Right ventricle myocardium superior (tissue), 1 donor: Measurements from ENCODE around the gene GRID1. TPM values are rescaled to one million over a fixed set of nuclear protein-coding genes. Genes with fewer than 3 reads are reported as not detected.

Experiments used
- ATAC-seq: fragments of 200-7000 bp; cut with Tn5 transposase; one replicate; pipeline ENCODE4 v1.9.1; 2020; ENCODE audit warnings: mild to moderate bottlenecking; ENCODE audit not compliant: poor library complexity
- DNase-seq: peaks from one replicate; pipeline ENCODE4 v3.0.0-alpha.2; 2020
- intact Hi-C: fragments of 100-400 bp; cut with DNase I; formaldehyde crosslinking; loops from one replicate; pipeline ENCODE4 v1.11.2; 2022
- total RNA-seq: library from RNA; stranded (reverse); fragmentation: NEBNext Ultra II Directional; extraction: Animal tissue kit (Norgen Biotek cat#: 25700); gene quantifications from one replicate; pipeline ENCODE4 v1.2.1, GENCODE V29; 2021
- donor health status: DM: no; HTN: yes; CAD: no; lungs with severe emphysema.

Gene GRID1
- total RNA-seq, 1 donor from 2014 or later: 1.1 TPM

DNA sequence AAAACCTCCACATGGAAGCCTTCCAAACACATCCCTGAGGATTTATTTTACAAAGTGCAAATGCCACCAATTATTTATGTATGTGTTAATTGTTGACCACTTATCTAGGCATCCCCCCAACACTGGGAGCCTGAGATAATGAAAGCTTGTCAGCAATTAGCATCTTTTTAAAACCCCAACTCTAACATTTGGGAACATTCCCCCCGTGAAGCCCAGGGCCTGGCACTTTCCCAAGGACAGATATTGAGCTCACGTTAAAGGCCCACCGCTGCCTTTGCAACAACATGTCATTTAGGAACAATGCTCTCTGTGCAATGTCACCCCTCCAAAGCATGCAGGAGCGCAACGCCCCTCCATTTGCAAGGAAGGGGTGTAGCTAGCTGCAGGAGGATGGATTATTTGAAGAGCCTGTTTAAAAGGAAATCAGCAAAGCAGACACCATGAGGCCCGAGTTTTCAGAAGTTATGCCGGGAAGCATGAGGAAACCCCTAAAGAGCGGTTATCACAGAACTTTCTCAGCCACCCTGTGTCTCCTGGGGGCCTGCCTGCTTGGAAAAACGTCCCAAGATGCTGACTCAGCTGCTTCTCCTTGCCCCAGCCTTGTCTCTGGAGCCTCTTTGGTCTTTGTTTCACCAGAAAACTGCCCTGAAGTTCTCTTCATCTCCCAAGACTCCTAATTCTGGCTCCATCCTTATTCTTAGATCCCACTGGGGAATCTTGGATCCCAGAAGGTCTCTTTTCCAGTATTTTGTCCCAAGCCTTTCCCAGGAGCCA is 444.1 kb downstream of the GRID1 start:
- ATAC-seq (no peak), DNase-seq (no peak)
- intact Hi-C loops: no loop called here

DNA sequence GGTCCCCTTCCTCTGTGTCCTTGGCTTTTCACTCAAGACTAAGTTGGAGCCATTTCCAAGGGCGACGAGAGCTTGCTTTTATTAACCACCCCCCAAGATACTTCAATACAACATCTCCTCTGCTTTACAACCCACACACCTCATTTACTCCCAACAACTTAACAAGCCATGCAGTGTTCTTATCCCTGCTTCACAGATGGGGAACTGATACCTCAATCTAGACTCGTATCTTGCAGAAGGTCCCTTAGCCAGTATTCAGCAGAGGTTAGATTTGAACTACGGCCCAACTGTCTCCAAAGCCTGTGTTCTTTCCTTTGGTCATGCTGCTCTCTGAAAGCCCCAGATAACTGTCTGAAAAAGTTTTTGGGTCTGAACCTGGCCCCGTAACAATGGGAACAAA is 444.8 kb downstream of the GRID1 start:
- ATAC-seq (no peak), DNase-seq (no peak)
- intact Hi-C loops: no loop called here

DNA sequence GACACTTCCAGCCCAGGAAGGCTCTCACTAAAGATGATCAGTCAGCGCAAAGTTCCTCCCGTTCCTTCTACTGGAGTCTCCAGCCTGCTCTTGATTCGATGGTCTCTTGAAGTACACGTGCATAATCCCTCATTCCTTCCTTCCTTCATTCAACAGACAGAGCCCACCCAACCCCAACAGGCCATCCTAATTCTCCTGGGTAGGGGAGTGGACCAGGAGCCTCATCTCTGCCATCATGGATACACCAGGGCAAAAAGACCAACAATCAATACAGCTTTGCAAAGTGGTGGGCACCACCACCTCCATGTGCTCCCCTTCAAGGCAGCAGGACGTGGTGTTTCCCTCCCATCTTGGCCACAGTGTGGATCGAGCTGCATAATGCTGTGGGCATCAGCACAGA is 446.3 kb downstream of the GRID1 start:
- DNase-seq (no peak), ATAC-seq (no peak)
- intact Hi-C loops: no loop called here

DNA sequence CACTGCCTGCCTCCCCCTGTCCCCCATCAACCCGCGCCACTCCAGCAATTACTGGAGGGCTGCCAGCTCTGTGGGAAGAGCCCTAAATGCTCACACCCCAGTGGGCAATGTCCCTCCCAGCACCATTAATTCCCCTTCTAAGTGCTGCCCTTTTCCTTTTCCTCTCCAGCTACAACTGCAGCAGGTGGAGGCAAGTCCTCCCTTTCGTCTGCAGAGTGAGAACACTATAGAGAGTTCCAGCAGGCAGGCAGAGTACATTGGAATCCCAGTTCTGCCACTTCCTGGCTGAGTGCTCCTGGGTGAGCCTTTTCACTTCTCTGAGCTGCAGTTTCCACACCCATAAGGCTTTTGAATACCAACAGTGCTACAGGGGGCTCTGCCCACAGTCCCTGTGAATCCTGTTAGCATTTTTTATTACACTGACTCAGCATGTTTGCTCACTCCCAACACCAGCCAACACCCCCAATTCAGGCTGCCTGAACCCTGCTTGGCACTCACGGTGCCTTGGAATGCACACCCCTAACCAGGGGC is 447.0 kb downstream of the GRID1 start:
- ATAC-seq (no peak), DNase-seq (no peak)
- intact Hi-C loops: no loop called here

DNA sequence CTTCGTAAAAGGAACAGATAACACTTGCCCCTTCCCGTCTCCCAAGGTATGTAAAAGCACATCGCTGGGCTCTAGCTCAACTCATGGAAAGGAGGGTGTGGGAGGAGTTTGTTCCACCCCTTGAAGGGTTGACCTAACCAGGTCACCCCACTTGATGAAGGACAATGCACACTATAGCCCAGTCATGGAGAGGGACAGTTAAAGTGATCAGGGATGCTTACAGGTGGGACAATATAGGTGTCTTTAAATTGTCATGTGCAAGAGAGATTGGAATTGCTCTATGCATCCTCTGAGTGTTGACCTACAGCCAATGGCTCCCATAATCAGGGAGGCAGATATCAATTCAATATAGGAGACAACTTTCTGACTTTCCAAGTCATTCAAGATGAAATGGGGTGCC is 448.2 kb downstream of the GRID1 start:
- DNase-seq (no peak), ATAC-seq (no peak)
- intact Hi-C loops: no loop called here

DNA sequence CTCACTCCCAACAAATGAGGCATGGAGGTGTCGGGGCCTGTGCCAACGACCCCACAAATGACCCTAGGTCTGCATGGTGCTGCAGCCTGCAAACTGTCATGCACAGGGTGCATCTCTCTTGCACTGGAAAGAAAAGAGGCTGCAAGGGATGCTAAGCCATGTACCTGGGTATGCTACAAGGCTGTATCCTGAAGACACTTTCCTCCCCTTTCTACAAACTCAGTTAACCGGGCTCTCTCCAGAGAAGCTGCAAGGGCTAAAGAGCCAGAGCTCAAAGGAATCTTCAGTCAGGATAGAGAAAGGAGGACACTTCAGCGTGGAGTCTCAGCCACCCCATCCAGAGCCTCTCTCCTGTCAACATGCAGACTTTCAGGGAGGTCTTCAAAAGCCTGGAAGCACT is 449.0 kb downstream of the GRID1 start:
- DNase-seq (no peak), ATAC-seq (no peak)
- intact Hi-C loops: no loop called here

DNA sequence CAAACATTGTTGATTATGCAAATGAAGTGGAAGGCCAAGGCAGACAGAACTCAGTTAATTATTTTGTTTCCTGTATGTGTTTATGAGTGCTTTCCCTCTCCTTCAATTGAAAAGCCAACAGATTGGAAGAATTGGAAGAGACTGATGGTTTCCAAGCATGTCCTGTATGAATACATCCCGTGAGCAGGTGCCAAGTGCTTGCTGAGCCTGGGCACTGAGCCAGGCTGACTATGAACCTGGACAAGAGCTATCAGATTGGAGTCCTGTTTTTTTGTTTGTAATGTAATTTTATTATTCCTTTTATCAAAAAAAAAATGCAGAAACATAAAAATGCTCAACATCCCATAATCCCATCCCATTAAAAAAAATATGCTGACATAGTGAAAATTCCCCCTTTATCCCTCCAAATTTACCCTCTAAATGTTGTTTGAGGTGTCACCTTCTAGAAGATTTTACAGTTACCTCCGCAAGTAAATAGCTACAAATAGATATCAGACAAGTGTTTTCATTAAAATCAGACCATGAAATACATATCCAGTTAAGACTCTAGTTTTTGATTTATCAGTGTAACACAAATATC is 449.5 kb downstream of the GRID1 start:
- no peak for ATAC-seq
- intact Hi-C loops: no loop called here

DNA sequence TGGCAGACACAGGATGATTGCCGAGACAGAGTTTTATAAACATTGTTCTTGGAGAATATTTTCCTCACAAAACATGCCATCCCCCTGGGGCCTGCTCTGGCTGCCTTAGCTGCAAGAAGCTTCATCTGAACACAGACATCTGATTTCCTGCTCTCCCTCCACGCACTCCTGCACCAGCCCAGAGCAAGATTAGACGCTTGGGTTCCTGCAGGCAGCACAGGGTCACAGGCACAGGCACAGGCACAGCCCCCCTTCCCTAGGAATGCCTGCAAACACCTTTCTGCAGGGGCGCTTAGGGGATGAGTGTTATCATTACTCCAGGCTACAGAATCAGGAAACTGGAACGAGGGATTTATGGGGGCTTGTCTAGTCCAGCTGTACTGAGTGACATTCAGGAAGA is 450.3 kb downstream of the GRID1 start:
- DNase-seq: no peak
- intact Hi-C loops: no loop called here
- no peak for ATAC-seq

More for the DNA sequence above, 449.5 kb downstream of the GRID1 start:
- DNase-seq: no peak

DNA sequence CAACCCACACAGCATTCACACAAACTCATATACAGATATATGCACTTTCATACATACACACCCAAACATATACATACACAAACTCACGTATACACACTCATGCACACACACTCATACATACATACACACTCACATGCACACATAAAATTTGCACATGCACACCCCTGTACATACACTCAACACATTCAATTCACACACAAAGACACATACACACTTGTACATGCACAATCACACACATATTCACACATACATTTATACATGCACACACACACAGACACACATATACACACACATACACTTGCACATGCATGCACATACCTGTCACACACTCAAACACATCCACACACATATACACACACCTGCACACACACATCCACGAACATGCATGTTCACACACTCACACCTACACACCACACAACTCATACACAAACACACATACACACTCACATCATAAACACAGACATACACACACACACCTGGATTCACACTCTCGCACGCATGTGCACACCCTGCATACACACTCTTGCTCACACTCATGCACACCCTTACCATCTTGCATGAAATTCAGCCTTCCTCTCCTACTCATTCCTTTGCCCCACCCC is 451.2 kb downstream of the GRID1 start:
- ATAC-seq (no peak), DNase-seq (no peak)
- intact Hi-C loops: no loop called here

DNA sequence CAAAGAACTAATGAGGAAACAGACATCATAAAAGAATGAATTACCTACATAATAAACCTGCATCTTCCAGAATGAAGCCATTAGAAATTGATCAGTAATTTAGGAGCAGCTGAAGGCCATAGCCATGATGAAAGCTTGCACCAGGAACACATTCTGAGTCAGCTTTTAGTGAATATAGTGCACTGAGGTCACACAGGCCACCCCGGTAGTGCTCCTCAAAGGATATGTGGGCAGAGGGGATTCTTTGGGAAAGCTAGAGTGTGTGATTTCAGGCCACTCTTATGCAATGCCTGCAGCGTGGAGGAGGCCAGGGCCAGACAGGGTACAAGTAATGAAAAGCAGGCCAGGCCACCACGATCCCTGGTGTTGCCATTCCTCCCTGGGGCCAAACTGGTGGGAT is 451.9 kb downstream of the GRID1 start:
- intact Hi-C loops: no loop called here
- ATAC-seq (no peak), DNase-seq (no peak)

DNA sequence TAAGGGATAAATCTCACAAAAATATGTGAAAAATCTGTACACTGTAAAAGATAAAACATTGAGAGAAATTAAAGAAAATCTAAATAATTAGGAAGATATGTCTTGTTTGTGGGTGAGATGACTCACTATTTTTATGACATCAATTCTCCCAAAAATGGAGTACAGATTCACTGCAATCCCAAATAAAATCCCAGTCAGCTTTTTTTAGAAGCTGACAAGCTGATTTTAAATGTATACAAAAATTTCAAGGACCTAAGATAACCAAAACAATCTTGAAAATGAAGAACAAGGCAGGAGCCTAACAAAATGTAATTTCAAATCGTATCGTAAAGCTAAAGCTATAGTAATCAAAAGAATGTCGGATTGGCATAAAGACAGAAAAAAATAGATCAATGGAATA is 458.1 kb downstream of the GRID1 start:
- intact Hi-C loops: no loop called here
- DNase-seq (no peak), ATAC-seq (no peak)

DNA sequence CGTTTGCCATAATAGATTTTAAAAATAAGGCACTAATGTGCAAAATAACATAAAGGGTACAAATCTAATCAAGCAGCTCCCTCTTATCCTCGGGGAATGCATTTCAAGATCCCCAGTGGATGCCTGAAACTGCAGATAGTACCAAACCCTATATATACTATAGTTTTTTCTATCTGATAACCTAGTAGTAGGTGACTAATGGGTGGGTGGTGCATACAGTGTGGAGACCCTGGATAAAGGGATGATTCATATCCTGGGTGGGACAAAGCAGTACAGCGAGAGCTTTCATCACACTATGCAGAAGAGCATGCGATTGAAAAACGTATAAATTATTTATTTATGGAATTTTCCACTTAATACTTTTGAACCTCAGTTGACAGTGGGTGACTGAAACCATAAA is 464.5 kb downstream of the GRID1 start:
- DNase-seq: no peak
- intact Hi-C loops: no loop called here
- no peak for ATAC-seq

DNA sequence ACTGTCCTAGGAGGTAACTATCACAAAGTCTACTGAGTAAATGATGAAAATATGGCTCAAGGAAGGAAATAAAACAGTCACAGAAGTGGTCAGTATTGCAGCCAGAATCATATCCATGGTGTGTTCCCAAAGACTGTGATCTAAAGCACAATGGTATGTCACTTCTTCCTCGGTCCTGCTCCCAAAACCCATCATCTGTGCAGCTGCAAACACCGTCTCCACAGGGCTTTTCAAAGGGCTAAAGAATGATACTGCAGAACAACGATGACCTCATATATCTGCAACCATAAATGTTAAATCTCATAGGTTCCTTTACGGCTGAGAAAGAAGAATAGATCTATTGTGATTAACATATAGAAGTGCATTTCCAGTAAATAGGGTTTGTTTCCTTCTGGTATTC is 465.0 kb downstream of the GRID1 start:
- intact Hi-C loops: no loop called here
- DNase-seq: no peak
- ATAC-seq: no peak

DNA sequence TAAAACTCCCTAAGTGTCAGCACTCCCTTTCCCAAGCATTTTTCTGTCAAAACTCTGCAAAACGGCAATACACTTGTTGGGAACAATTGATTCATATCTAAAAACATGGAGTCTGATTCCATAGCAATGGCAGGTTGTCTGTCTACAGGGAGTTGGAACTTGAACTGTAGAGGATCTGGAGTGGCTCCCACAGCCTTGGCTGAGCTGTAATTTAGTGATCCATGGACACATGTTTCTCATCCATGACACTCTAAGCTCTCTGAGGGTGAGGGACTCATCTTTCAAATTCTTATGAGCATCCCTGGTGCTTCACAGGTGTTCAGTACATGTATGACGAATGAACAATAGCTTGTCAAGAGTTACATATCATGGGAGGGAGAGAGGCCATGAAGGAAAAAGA is 466.1 kb downstream of the GRID1 start:
- ATAC-seq (no peak), DNase-seq (no peak)
- intact Hi-C loops: no loop called here

DNA sequence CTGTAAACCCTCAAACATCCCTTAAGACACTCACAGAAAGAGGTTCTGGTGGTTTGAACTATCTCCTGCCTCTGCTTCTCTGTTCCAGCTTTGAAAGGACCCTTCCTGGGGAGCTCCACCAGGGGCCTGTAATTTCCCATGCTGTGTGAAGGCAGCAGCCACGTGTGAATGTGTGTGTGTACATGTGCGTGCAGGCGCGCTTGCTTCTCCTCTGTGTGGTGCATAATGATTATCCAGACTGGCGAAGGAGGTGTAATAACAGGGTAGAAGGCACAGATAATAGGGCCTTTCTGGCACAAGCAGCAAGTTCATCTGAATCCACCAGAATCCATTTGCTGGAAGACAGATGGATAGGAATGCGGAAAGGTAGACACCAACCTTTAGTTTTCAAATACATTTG is 466.5 kb downstream of the GRID1 start:
- no peak for DNase-seq
- no peak for ATAC-seq
- intact Hi-C loops: no loop called here

DNA sequence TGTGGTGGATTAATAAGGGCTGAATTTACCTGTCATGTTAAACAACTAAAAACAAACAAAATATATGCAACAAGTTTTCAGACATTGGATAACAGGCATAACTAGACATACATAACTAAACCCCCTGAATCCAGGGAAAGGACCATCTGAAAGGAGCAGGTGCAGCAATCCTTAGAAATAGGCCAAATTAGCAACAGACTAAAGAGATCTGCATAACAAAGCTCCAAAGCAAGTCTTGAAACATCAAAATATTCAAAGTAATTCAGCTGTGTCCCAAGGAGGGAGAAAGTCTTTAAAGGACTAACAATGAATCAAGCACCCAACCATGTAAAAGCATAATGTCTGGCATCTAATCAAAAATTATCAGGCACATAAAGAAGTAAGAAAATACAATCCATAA is 475.1 kb downstream of the GRID1 start:
- no peak for DNase-seq
- intact Hi-C loops: no loop called here
- no peak for ATAC-seq

DNA sequence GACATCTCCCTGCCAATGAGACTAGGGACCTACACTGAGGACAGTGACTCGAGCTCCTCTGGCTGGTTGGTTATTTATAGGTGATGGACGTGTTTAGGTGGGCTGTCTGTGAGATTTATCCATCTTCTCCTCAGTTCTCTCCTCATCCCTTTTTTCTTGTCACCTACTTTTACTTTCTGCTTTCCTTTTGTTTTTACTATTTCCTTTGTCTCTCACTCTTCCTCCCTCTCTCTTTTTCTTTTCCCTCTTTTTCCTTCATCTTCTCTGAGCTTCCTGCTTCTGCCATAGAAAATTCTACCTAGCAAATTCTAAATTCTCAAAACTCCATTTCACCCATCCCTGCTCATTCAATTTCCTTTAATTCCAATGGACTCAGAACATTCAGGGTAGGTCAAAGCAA is 478.0 kb downstream of the GRID1 start:
- ATAC-seq: no peak
- no peak for DNase-seq
- intact Hi-C loops: no loop called here

DNA sequence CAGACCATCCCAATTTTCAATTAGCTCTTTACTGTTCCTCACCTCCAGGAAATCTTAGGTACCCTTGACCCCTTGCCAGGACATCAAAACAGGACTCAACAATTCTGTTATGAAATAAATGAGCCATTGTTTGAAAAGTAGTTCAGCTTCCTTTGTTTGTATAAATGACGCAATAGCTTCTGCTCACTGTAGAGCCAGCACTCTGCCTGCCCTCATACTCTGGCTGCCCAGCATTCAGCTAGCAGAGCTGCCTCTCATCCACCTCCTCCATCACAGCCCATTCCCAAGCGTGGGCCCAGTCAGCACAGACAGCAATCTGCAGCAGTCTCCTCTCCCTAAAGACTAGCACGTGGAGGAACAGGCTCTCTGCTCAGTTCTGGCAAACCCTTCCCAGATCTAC is 478.6 kb downstream of the GRID1 start:
- no peak for DNase-seq
- intact Hi-C loops: no loop called here
- no peak for ATAC-seq

DNA sequence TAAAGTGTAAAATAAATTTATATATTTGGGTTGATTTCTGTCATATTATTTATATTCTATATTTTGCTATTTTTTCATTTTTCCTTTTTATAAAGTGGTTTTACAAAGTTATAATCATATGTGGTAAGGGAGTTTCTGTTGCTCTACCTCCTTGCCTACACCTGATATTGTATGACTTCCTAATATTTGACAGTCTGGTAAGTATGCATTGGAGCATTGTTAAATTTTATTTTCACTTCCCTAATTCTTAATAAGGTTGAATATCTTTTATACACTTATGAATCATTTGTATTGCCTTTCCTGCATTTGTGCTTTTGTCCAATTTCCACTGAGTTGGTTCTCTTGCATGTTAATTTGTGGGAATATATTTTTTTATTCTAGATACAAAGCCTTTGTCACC is 492.4 kb downstream of the GRID1 start:
- intact Hi-C loops: no loop called here
- no peak for ATAC-seq
- DNase-seq: no peak

DNA sequence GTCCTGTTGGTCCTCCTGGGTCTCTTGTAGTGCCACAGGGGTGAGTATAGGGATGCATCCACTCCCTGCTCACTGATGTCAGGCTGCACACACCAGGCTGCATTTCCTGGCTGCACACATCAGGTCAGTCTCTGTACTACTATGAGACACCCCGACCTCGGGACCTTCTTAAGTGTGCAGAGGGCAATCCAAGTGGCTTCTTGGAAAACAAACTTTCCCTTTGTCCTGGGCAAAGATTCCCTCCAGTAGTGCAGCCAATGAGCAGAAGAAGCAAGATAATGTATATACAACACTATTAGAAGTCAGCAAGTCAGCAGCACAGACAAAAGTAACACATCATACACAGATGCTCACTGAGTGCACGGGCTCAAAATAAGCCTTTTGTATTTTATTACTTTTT is 493.5 kb downstream of the GRID1 start:
- intact Hi-C loops: no loop called here
- ATAC-seq: no peak
- DNase-seq: no peak
